GM23248 (cell line): Measurements from ENCODE around the gene TSPEAR.

ENCODE experiments used
- EZH2 ChIP-seq: fragments of 200-600 bp; sonication (generic); IDR thresholded peaks from 2 replicates; pipeline ENCODE4 v1.6.1; 2018; ENCODE audit warnings: antibody characterized with exemption, mild to moderate bottlenecking; ENCODE audit not compliant: insufficient read depth, poor library complexity, severe bottlenecking
- EZH2phosphoT487 ChIP-seq: fragments of 200-600 bp; sonication (generic); IDR thresholded peaks from 2 replicates; pipeline ENCODE4 v1.6.1; 2018; ENCODE audit warnings: antibody characterized with exemption, moderate library complexity, mild to moderate bottlenecking, low read depth; ENCODE audit not compliant: insufficient read depth

- no peak for TF ChIP-seq EZH2
- TF ChIP-seq EZH2phosphoT487 = no peak
These were observed 85.1 kb downstream of the TSPEAR start for GRCh38 chr21:44626262-44626661.
